ENCODE measurements around the gene PYY. TPM values are rescaled to one million over a fixed set of nuclear protein-coding genes. Genes with fewer than 3 reads are reported as not detected.

The PYY gene
- total and polyA plus RNA-seq, 10 of the 15 experiments (the other 5 are each of a cell fraction or from before 2014, with no cell fraction given), result 0.07 to 0.18 TPM; not detected in 8

DNA sequence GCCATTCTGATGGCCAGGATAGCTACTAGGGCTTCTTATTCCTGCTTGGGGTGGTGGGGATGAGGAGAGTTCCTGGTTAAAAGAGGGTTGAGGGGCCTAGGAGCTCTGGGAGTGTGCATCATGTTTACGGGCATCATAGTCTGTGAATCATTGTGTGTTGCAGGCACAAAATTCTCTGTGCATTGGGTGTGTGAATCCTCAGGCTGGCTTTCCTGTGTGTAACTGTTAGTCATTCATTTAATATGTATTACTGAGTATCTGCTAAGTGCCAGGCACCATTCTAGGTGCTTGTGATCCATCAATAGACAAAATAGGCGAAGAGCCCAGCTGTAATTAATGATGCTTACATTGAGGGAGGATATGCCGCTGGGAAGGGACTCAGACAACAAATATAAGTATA lies 17.3 kb downstream of the PYY start (continued):
- no peak for TF ChIP-seq BCLAF1 (IDR thresholded peaks at IDR 0.05)
- no peak for TF ChIP-seq SMC3 (IDR thresholded peaks at IDR 0.05; ENCODE audit: borderline replicate concordance, low read length)
- no peak for TF ChIP-seq JUNB (IDR thresholded peaks at IDR 0.05)
- TF ChIP-seq STAT1 (conservative IDR thresholded peaks at IDR 0.05), result no peak

- SMC1A ChIA-PET (ENCODE audit: uncharacterized antibody, unreplicated experiment), result no interaction called here
- intact Hi-C loops (cut with micrococcal nuclease; ENCODE audit: unreplicated experiment) (no loop called here), in situ Hi-C loops (cut with MboI) (no loop called here)
- no peak for TF ChIP-seq E2F4 (IDR thresholded peaks at IDR 0.05; ENCODE audit: low read depth, low read length)
- TF ChIP-seq ZNF217 (IDR thresholded peaks at IDR 0.05), result no peak
- TF ChIP-seq JUND (IDR thresholded peaks at IDR 0.05; ENCODE audit: low read depth, low read length), result no peak
- no peak for TF ChIP-seq SIN3A (IDR thresholded peaks at IDR 0.05; ENCODE audit: low read depth, low read length)
- no peak for TF ChIP-seq ZNF24 (IDR thresholded peaks at IDR 0.05)
- no peak for TF ChIP-seq POLR2AphosphoS5 (IDR thresholded peaks at IDR 0.05; ENCODE audit: low read length)
- TF ChIP-seq LARP7 (IDR thresholded peaks at IDR 0.05), result no peak
- TF ChIP-seq TBL1XR1 (IDR thresholded peaks at IDR 0.05; ENCODE audit: low read depth, low read length), result no peak
- no peak for TF ChIP-seq ASH2L (IDR thresholded peaks at IDR 0.05; ENCODE audit: borderline replicate concordance, low read depth)
- no peak for TF ChIP-seq ZZZ3 (IDR thresholded peaks at IDR 0.05; ENCODE audit: control insufficient read depth, insufficient read length, low read depth)
- no peak for TF ChIP-seq DPF2 (IDR thresholded peaks at IDR 0.05)
- H4K20me1 ChIP-seq (ENCODE audit: control insufficient read depth, insufficient read depth), result no peaks in the 10 kb centered on the region
- no peaks in the 10 kb centered on the region; a peak in 1 of 4 replicates for H3K27me3 ChIP-seq (replicated peaks in 1 of 2; ENCODE audit: control insufficient read depth in 2 of 2, insufficient read depth in 2 of 2, low read length in 1 of 2)
- H2AFZ ChIP-seq (ENCODE audit: control insufficient read depth, low read depth, low read length), result no peak overlapping the region
- 36% methylated on average over 6 of the region's 6 CpGs for WGBS (ENCODE audit: insufficient coverage, insufficient replicate concordance, low lambda C conversion rate, missing lambda C conversion rate)
- no peaks in the 10 kb centered on the region for H3K4me1 ChIP-seq (ENCODE audit: control insufficient read depth, insufficient read depth, low read length)
- DNase-seq (ENCODE audit: low read depth, low spot score) (no peak), FAIRE-seq (no peak), ATAC-seq (no peak)
- H3K27ac ChIP-seq (ENCODE audit: control insufficient read depth, insufficient read depth), result no peak overlapping the region
- POLR2A ChIA-PET, result no interaction called here
- H3K9ac ChIP-seq (ENCODE audit: control insufficient read depth, insufficient read depth, low read length), result no peak overlapping the region
- no peak overlapping the region for H3K4me3 ChIP-seq
- RAD21 ChIA-PET (ENCODE audit: unreplicated experiment), result no interaction called here
- no peak overlapping the region for H3K4me2 ChIP-seq (ENCODE audit: control insufficient read depth, insufficient read depth)
- H3K79me2 ChIP-seq (ENCODE audit: control insufficient read depth, insufficient read depth, low read length), result no peaks in the 10 kb centered on the region
- CTCF ChIA-PET, result no interaction called here
- BruUV-seq (replicated peaks), result no TSS peak
- no peaks in the 10 kb centered on the region for H3K9me3 ChIP-seq (replicated peaks; ENCODE audit: control insufficient read depth, insufficient read depth, low read length)
- H3K36me3 ChIP-seq (ENCODE audit: control insufficient read depth in 2 of 2, insufficient read depth in 2 of 2, low read length in 1 of 2), result no peaks in the 10 kb centered on the region
Observed at GRCh38 chr17:43935926-43936261, 17.8 kb downstream of the PYY start.

Measured in GM12878 (cell line).